HepG2 (cell line): ENCODE measurements around the gene NUDCD3. TPM values are rescaled to one million over a fixed set of nuclear protein-coding genes. Genes with fewer than 3 reads are reported as not detected.

Source experiments
- ATAC-seq: fragments of 200-7000 bp; cut with Tn5 transposase; 3 replicates; pipeline ENCODE4 v1.9.1; 2020; ENCODE audit warnings: mild to moderate bottlenecking, moderate library complexity
- BruUV-seq: library from RNA; stranded (reverse); fragments of 400-500 nt; replicated peaks from 2 replicates; lab custom pipeline; 2021; lab: Mats Ljungman, UMichigan
- CTCF ChIA-PET: fragments of 300-600 bp; formaldehyde crosslinking; extraction: SDS; loops from one replicate; lab custom pipeline; 2021; ENCODE audit warnings: low total read pairs, inconsistent platforms, low intra/inter-chr PET ratio; lab: Yijun Ruan, JAX
- POLR2A ChIA-PET: fragments of 350-600 bp; sonication (Branson Sonifier 250); formaldehyde crosslinking; loops from one replicate; lab custom pipeline; 2020; ENCODE audit warnings: antibody characterized with exemption, inconsistent platforms; lab: Yijun Ruan, JAX
- DNase-seq: peaks from one replicate; pipeline ENCODE4 v3.0.0-alpha.2; 2015; ENCODE audit warnings: low spot score
- FAIRE-seq: peaks from 3 replicates; lab custom pipeline; 2011; peaks lifted over from hg19 to GRCh38; lab: Jason Lieb, UNC
- H2AFZ ChIP-seq: one replicate; pipeline ENCODE4 v1.6.1; 2011; ENCODE audit warnings: low read length, inconsistent platforms
- H3K27ac ChIP-seq: fragments of 300-600 bp; 3 replicates; pipeline ENCODE4 v1.8.0; 2011; ENCODE audit warnings: mixed run types, mild to moderate bottlenecking, mixed read lengths, low read length, inconsistent platforms; ENCODE audit not compliant: insufficient read depth; ENCODE audit errors: extremely low read length
- H3K27me3 ChIP-seq, 2 experiments: fragments of 200-600 bp in 1 of 2; 2 replicates in 1 of 2; 3 replicates in 1 of 2; pipeline versions ENCODE4 v1.6.0 to v1.8.0; 2011; ENCODE audit warnings: low read length in 2 of 2, mild to moderate bottlenecking in 2 of 2, moderate library complexity in 2 of 2, inconsistent platforms in 1 of 2; ENCODE audit not compliant: insufficient read depth in 2 of 2, control insufficient read depth in 1 of 2
- H3K36me3 ChIP-seq, 2 experiments: fragments of 200-600 bp in 1 of 2; replicated peaks in 1 of 2; 2 replicates in 1 of 2; 3 replicates in 1 of 2; pipeline versions ENCODE4 v1.5.1 to v1.8.0; 2011; ENCODE audit warnings: low read length in 2 of 2, inconsistent platforms in 1 of 2; ENCODE audit not compliant: insufficient read depth in 2 of 2, control insufficient read depth in 1 of 2
- H3K4me1 ChIP-seq: 2 replicates; pipeline ENCODE4 v1.5.1; 2012; ENCODE audit warnings: low read length, inconsistent platforms; ENCODE audit not compliant: insufficient read depth
- H3K4me2 ChIP-seq: 2 replicates; pipeline ENCODE4 v1.6.0; 2011; ENCODE audit warnings: low read depth, low read length, inconsistent platforms
- H3K4me3 ChIP-seq, 3 experiments: fragments of 200-600 bp in 1 of 3; sonication (generic), shearing (Covaris generic) in 1 of 3; replicated peaks in 1 of 3; 2 replicates each; pipeline ENCODE4 v1.5.1; 2011 to 2016; ENCODE audit warnings: low read length in 3 of 3, inconsistent platforms in 2 of 3, low read depth in 2 of 3, mild to moderate bottlenecking in 2 of 3, control low read depth in 1 of 3, mixed read lengths in 1 of 3; ENCODE audit not compliant: insufficient read depth in 1 of 3
- H3K79me2 ChIP-seq: one replicate; pipeline ENCODE4 v1.6.1; 2011; ENCODE audit warnings: low read length, inconsistent platforms; ENCODE audit not compliant: insufficient read depth
- H3K9ac ChIP-seq: 2 replicates; pipeline ENCODE4 v1.6.0; 2011; ENCODE audit warnings: mild to moderate bottlenecking, low read depth, low read length, inconsistent platforms; ENCODE audit not compliant: insufficient read depth
- H3K9me3 ChIP-seq: 2 replicates; pipeline ENCODE4 v1.5.1; 2012; ENCODE audit warnings: mild to moderate bottlenecking, low read length
- H4K20me1 ChIP-seq: 2 replicates; pipeline ENCODE4 v1.6.0; 2011; ENCODE audit warnings: inconsistent platforms, mild to moderate bottlenecking, low read length, moderate library complexity; ENCODE audit not compliant: insufficient read depth
- CAMTA2 ChIP-seq: sonication (generic); formaldehyde crosslinking; IDR thresholded peaks from 2 replicates; pipeline ENCODE4 v1.4.0; 2020; ENCODE audit warnings: mild to moderate bottlenecking, missing genetic modification reagents, borderline replicate concordance
- CBX1 ChIP-seq: IDR thresholded peaks from one replicate; pipeline ENCODE4 v1.6.1; 2016; ENCODE audit warnings: antibody characterized with exemption, low read depth
- FOXA1 ChIP-seq, 2 experiments: fragments of 450-650 bp in 1 of 2; sonication (generic) in 1 of 2; formaldehyde crosslinking in 1 of 2; IDR thresholded peaks; 2 replicates each; pipeline versions ENCODE4 v1.4.0 to v1.6.1; 2016 to 2020; ENCODE audit warnings: missing genetic modification reagents in 1 of 2
- RBM22 ChIP-seq: fragments of 200-400 bp; formaldehyde crosslinking; optimal IDR thresholded peaks from 2 replicates; pipeline ENCODE3; 2017; ENCODE audit warnings: mild to moderate bottlenecking, low read length, moderate library complexity
- TCF12 ChIP-seq, 2 experiments: fragments of 450-650 bp in 1 of 2; sonication (generic) in 1 of 2; formaldehyde crosslinking in 1 of 2; IDR thresholded peaks; 2 replicates each; pipeline versions ENCODE4 v1.6.1 to v1.8.0; 2017 to 2022; ENCODE audit warnings: antibody characterized with exemption in 1 of 2, mild to moderate bottlenecking in 1 of 2, missing genetic modification reagents in 1 of 2, moderate library complexity in 1 of 2
- TEAD2 ChIP-seq: sonication (generic); formaldehyde crosslinking; IDR thresholded peaks from 2 replicates; pipeline ENCODE4 v1.9.0; 2021; ENCODE audit warnings: missing genetic modification reagents
- ZNF12 ChIP-seq: sonication (generic); formaldehyde crosslinking; IDR thresholded peaks from 2 replicates; pipeline ENCODE4 v1.5.0; 2020; ENCODE audit warnings: missing genetic modification reagents
- ZNF652 ChIP-seq: IDR thresholded peaks from 2 replicates; pipeline ENCODE4 v1.6.1; 2016; ENCODE audit warnings: low read depth, borderline replicate concordance
- ZSCAN30 ChIP-seq: sonication (generic); formaldehyde crosslinking; IDR thresholded peaks from 2 replicates; pipeline ENCODE4 v1.5.0; 2020; ENCODE audit warnings: mild to moderate bottlenecking, missing genetic modification reagents
- ZZZ3 ChIP-seq: sonication (generic); formaldehyde crosslinking; IDR thresholded peaks from 2 replicates; pipeline ENCODE4 v1.4.0; 2020; ENCODE audit warnings: missing genetic modification reagents, mild to moderate bottlenecking, borderline replicate concordance
- WGBS: methylation state at CpG from one replicate; pipeline ENCODE4 v1.1.6; 2017; ENCODE audit warnings: low lambda C conversion rate; 5-methylcytosine and 5-hydroxymethylcytosine counted together
- in situ Hi-C: cut with HindIII; loops from 2 replicates; pipeline ENCODE4 v1.10.0; 2017; ENCODE audit warnings: low pct_unique_long_range_greater_than_20kb; ENCODE audit not compliant: extremely low pct_ligation_motif_present
- intact Hi-C: fragments of 100-400 bp; cut with micrococcal nuclease; formaldehyde crosslinking; loops from one replicate; pipeline ENCODE4 v1.10.0; 2022; ENCODE audit not compliant: unreplicated experiment
- polyA plus RNA-seq, 8 experiments: library from polyadenylated mRNA; depleted of rRNA in 3 of 8; stranded (reverse) in 7 of 8; unstranded in 1 of 8; fragments of >200 nt; fragmentation: Illumina TruSeq in 4 of 8; extraction: Trizol in 4 of 8; gene quantifications; 2 replicates each; pipeline versions ENCODE4 v1.2.1 to v1.2.3, GENCODE V29; 2011 to 2016; ENCODE audit warnings: low read depth in 4 of 8, missing spikeins in 1 of 8, mixed read lengths in 1 of 8; ENCODE audit not compliant: insufficient read depth in 1 of 8
- total RNA-seq, 5 experiments: library from RNA; depleted of rRNA; stranded (reverse); fragments of >200 nt; fragmentation: Illumina TruSeq; extraction: Trizol; gene quantifications; 2 replicates each; pipeline ENCODE4 v1.2.3, GENCODE V29; 2016; ENCODE audit warnings: low read depth in 1 of 5
- TF ChIP-seq, protein P1 (sequence below): sonication (generic); formaldehyde crosslinking; IDR thresholded peaks from 2 replicates; pipeline ENCODE4 v1.4.0; 2020; ENCODE audit warnings: missing genetic modification reagents, low read depth, mild to moderate bottlenecking, borderline replicate concordance
- TF ChIP-seq, protein P2 (sequence below): IDR thresholded peaks from 2 replicates; pipeline ENCODE4 v1.6.1; 2016; ENCODE audit warnings: low read depth, borderline replicate concordance

The NUDCD3 gene
- total and polyA plus RNA-seq, 2 of the 13 experiments (the other 11 are each of a cell fraction or from before 2014, with no cell fraction given): 20.8 to 49.9 TPM

DNA sequence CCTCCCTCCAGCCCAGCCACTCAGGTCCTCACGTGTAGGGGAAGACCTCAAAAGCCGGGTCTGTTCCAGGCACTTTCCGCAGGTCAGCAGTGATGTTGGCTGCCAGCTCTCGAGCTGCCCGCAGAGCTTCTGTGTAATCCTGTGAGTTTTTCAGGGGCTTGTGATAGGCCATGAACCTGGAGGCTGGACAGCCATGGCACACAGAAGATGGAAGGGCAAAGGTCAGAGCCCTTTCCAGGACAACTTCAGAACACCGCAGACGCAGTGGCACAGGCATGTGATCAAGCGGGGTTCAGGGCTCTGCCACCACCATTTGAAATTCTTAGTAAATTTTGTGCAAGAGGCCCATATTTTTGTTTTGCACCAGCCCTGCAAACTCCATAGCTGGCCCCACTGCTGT lies 26.7 kb upstream of the NUDCD3 start:
- no peaks in the 10 kb centered on the region for H3K4me1 ChIP-seq
- no peak; the same call in 2 of the 3 replicates for ATAC-seq
- no peak overlapping the region for H3K4me2 ChIP-seq
- H3K36me3 ChIP-seq: peaks cover 19 to 56% of the 10 kb centered on the region in 2 experiments
- no peak overlapping the region for H2AFZ ChIP-seq
- WGBS: 100% methylated on average over 3 of the region's 8 CpGs
- H4K20me1 ChIP-seq: no peaks in the 10 kb centered on the region
- no peak overlapping the region for H3K4me3 ChIP-seq
- BruUV-seq: no TSS peak
- H3K27ac ChIP-seq: no peak overlapping the region
- CTCF ChIA-PET: no interaction called here
- DNase-seq: no peak
- POLR2A ChIA-PET: no interaction called here
- in situ Hi-C loops (no loop called here), intact Hi-C loops (no loop called here)
- H3K79me2 ChIP-seq: no peaks in the 10 kb centered on the region
- FAIRE-seq: no peak
- H3K27me3 ChIP-seq: no peaks in the 10 kb centered on the region
- H3K9me3 ChIP-seq: no peaks in the 10 kb centered on the region
- TF ChIP-seq RBM22: peak; percentile 21
- TF ChIP-seq, protein P1, sequence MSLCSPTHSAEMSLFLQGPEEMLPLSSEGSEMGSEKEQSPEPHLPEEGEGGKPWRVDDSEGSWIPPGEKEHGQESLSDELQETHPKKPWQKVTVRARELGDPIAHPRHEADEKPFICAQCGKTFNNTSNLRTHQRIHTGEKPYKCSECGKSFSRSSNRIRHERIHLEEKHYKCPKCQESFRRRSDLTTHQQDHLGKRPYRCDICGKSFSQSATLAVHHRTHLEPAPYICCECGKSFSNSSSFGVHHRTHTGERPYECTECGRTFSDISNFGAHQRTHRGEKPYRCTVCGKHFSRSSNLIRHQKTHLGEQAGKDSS (CRISPR knock-in tag): no peak
- H3K9ac ChIP-seq: no peak overlapping the region

DNA sequence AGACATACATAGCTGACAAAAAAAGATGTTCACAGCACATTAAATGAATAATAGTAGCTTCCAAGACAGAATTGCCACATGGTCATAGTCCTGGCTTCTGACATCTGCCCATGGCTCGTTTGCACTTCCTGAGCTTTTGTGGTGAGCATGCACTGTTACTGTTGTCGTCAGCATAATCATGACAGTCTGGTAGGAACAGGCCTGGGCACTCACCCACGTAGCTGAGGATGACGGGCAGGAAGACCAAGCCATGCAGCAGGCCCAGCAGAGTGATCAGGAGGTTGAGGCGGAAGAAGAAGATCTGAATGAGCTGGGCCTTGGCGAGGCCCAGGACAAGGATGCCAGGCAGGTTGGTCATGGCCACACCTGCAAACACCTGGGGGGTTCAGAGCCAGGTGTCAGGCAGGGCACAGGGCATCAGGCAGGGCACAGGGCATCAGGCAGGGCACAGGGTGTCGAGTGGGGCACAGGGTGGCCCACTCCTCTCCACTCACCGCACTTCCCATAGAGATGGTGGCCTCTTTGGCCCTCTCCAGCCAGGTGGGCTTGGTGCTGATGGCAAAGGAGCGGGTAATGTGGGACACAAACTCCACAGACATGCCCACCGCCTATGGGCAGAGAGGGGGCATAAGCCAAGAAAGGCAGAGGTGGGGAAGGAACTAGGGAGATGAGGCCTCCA lies 25.3 kb upstream of the NUDCD3 start:
- intact Hi-C loops: no loop called here

More for the DNA sequence above, 25.3 kb upstream of the NUDCD3 start:
- Histone ChIP-seq H3K27ac (no peak overlapping the region), H3K9ac (no peak overlapping the region), H3K27me3 (no peaks in the 10 kb centered on the region), H3K4me1 (peaks cover 10% of the 10 kb centered on the region), H3K4me2 (no peak overlapping the region), H2AFZ (no peak overlapping the region), H3K4me3 (no peak overlapping the region), H3K79me2 (no peaks in the 10 kb centered on the region), H4K20me1 (no peaks in the 10 kb centered on the region), H3K36me3 (peaks cover 16 to 42% of the 10 kb centered on the region in 2 experiments), H3K9me3 (no peaks in the 10 kb centered on the region)
- WGBS: 96% methylated on average over 9 of the region's 10 CpGs
- POLR2A ChIA-PET: no interaction called here
- FAIRE-seq: no peak
- no TSS peak for BruUV-seq
- no peak for ATAC-seq
- no peak for DNase-seq
- in situ Hi-C loops: no loop called here
- TF ChIP-seq ZSCAN30 (CRISPR knock-in tag): no peak
- no peak for TF ChIP-seq ZZZ3 (CRISPR knock-in tag)
- TF ChIP-seq CAMTA2: no peak
- TF ChIP-seq ZNF652 (CRISPR knock-in tag): no peak
- TF ChIP-seq FOXA1 (IDR thresholded peaks at IDR 0.05): no peak
- no peak for TF ChIP-seq FOXA1 (CRISPR knock-in tag; IDR thresholded peaks at IDR 0.05)
- TF ChIP-seq CBX1: no peak
- no peak for TF ChIP-seq ZNF12 (CRISPR knock-in tag)
- TF ChIP-seq TCF12 (IDR thresholded peaks at IDR 0.05): no peak
- no peak for TF ChIP-seq TCF12 (CRISPR knock-in tag; IDR thresholded peaks at IDR 0.05)
- no peak for TF ChIP-seq TEAD2 (CRISPR knock-in tag)
- TF ChIP-seq, protein P2, sequence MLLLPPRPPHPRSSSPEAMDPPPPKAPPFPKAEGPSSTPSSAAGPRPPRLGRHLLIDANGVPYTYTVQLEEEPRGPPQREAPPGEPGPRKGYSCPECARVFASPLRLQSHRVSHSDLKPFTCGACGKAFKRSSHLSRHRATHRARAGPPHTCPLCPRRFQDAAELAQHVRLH (CRISPR knock-in tag): no peak
- CTCF ChIA-PET: no interaction called here
